Fibroblast of pulmonary artery (primary cell): ENCODE measurements around the gene AQP3.
"Not testable (repeated sequence)": the region's sequence is repeated elsewhere in the genome, so short reads cannot be mapped to it uniquely, and the experiment has no call there.

Experiments used
- DNase-seq: peaks from one replicate; pipeline ENCODE4 v3.0.0-alpha.2; 2010; ENCODE audit warnings: low read depth
- H3K4me3 ChIP-seq: replicated peaks from 2 replicates; pipeline ENCODE4 v1.5.1; 2011; ENCODE audit warnings: low read depth, mild to moderate bottlenecking, control low read depth, low read length, moderate library complexity
- CTCF ChIP-seq: IDR thresholded peaks from 2 replicates; pipeline ENCODE4 v1.5.1; 2011; ENCODE audit warnings: mild to moderate bottlenecking, control low read depth, low read length, inconsistent platforms; ENCODE audit errors: missing control alignments

Gene AQP3

GRCh38 chr9:33463151-33463550 lies 15.8 kb upstream of the AQP3 start:
- no peak for TF ChIP-seq CTCF
- DNase-seq: no peak
- H3K4me3 ChIP-seq: no peak overlapping the region

GRCh38 chr9:33461492-33461891 lies 14.1 kb upstream of the AQP3 start:
- TF ChIP-seq CTCF: no peak
- DNase-seq: no peak
- no peak overlapping the region for H3K4me3 ChIP-seq

- no peak for TF ChIP-seq CTCF
- H3K4me3 ChIP-seq: no peak overlapping the region
- DNase-seq: no peak
Observed at GRCh38 chr9:33460854-33461253, 13.5 kb upstream of the AQP3 start.

- H3K4me3 ChIP-seq: no peak overlapping the region
- DNase-seq: no peak
- no peak for TF ChIP-seq CTCF
Observed at GRCh38 chr9:33459115-33459514, 11.7 kb upstream of the AQP3 start.

- no peak for TF ChIP-seq CTCF
- H3K4me3 ChIP-seq: no peak overlapping the region
- DNase-seq: no peak
Observed at GRCh38 chr9:33458444-33458843, 11.1 kb upstream of the AQP3 start.

GRCh38 chr9:33455945-33456344 lies 8.6 kb upstream of the AQP3 start:
- DNase-seq: no peak
- H3K4me3 ChIP-seq: no peak overlapping the region
- TF ChIP-seq CTCF: no peak

- not testable (repeated sequence) for H3K4me3 ChIP-seq, DNase-seq
Observed at GRCh38 chr9:33455456-33455855, 8.1 kb upstream of the AQP3 start.

- DNase-seq, H3K4me3 ChIP-seq: not testable (repeated sequence)
Observed at GRCh38 chr9:33454661-33455026, 7.3 kb upstream of the AQP3 start.
